CD14-positive monocyte (primary cell): ENCODE results near the gene SLC16A12. TPM values are rescaled to one million over a fixed set of nuclear protein-coding genes. Genes with fewer than 3 reads are reported as not detected.
A peak's percentile ranks its signal among the peaks of the same experiment; 100 is the strongest.

ENCODE experiments used
- DNase-seq, 3 donors: peaks; one replicate each; pipeline ENCODE4 v3.0.0-alpha.2; 2011 to 2022
- H2AFZ ChIP-seq: 2 replicates; pipeline ENCODE4 v1.6.0; 2012; ENCODE audit warnings: mild to moderate bottlenecking, low read depth, low read length, inconsistent platforms; ENCODE audit not compliant: insufficient read depth, poor library complexity, severe bottlenecking
- H3K27ac ChIP-seq, 2 donors: 1 replicate in 1 of 2; 2 replicates in 1 of 2; pipeline ENCODE4 v1.5.1; 2012 to 2013; ENCODE audit warnings: low read length in 2 of 2, control low read depth in 1 of 2, inconsistent platforms in 1 of 2, low read depth in 1 of 2, mild to moderate bottlenecking in 1 of 2
- H3K27me3 ChIP-seq, 2 donors: one replicate each; pipeline versions ENCODE4 v1.6.0 to v1.6.1; 2011 to 2013; ENCODE audit warnings: low read length in 2 of 2; ENCODE audit not compliant: control insufficient read depth in 2 of 2, insufficient read depth in 2 of 2
- H3K36me3 ChIP-seq, 2 donors: replicated peaks in 1 of 2; 1 replicate in 1 of 2; 2 replicates in 1 of 2; pipeline versions ENCODE4 v1.5.1 to v1.6.1; 2012 to 2013; ENCODE audit warnings: low read length in 2 of 2, control low read depth in 1 of 2, inconsistent platforms in 1 of 2, mild to moderate bottlenecking in 1 of 2; ENCODE audit not compliant: insufficient read depth in 2 of 2, control insufficient read depth in 1 of 2
- H3K4me1 ChIP-seq, 2 donors: 1 replicate in 1 of 2; 2 replicates in 1 of 2; pipeline versions ENCODE4 v1.5.1 to v1.6.1; 2012 to 2013; ENCODE audit warnings: low read length in 2 of 2, control low read depth in 1 of 2, inconsistent platforms in 1 of 2, mild to moderate bottlenecking in 1 of 2, moderate library complexity in 1 of 2; ENCODE audit not compliant: insufficient read depth in 2 of 2, control insufficient read depth in 1 of 2
- H3K4me2 ChIP-seq: replicated peaks from 2 replicates; pipeline ENCODE3; 2012; ENCODE audit warnings: low read length, moderate library complexity, mild to moderate bottlenecking; ENCODE audit not compliant: poor library complexity, severe bottlenecking; ENCODE audit errors: extremely low read depth
- H3K4me3 ChIP-seq, 3 experiments: fragments of 200-600 bp in 1 of 3; sonication (generic) in 1 of 3; replicated peaks in 1 of 3; 1 replicate in 2 of 3; 2 replicates in 1 of 3; pipeline ENCODE4 v1.5.1; 2011 to 2013; ENCODE audit warnings: low read length in 3 of 3, mild to moderate bottlenecking in 3 of 3, control low read depth in 2 of 3, low read depth in 2 of 3, inconsistent platforms in 1 of 3, moderate library complexity in 1 of 3
- H3K79me2 ChIP-seq: 2 replicates; pipeline ENCODE4 v1.6.0; 2012; ENCODE audit warnings: mild to moderate bottlenecking, control low read depth, inconsistent platforms, low read length, moderate library complexity; ENCODE audit not compliant: insufficient read depth
- H3K9ac ChIP-seq: 2 replicates; pipeline ENCODE4 v1.6.0; 2017; ENCODE audit warnings: low read length, mild to moderate bottlenecking; ENCODE audit not compliant: insufficient read depth, poor library complexity, severe bottlenecking
- H3K9me3 ChIP-seq, 2 donors: replicated peaks in 1 of 2; 1 replicate in 1 of 2; 2 replicates in 1 of 2; pipeline versions ENCODE4 v1.5.1 to v1.6.1; 2012 to 2013; ENCODE audit warnings: low read length in 2 of 2, control low read depth in 1 of 2; ENCODE audit not compliant: control insufficient read depth in 1 of 2, insufficient read depth in 1 of 2
- H4K20me1 ChIP-seq: 2 replicates; pipeline ENCODE4 v1.6.0; 2012; ENCODE audit warnings: mild to moderate bottlenecking, low read length, control low read depth, moderate library complexity; ENCODE audit not compliant: insufficient read depth
- H3K27ac Mint-ChIP-seq, 7 donors: one replicate each; pipeline ENCODE4 v1.8.0; 2020; ENCODE audit warnings: mild to moderate bottlenecking in 7 of 7, mixed read lengths in 7 of 7, moderate library complexity in 6 of 7, inconsistent platforms in 2 of 7
- H3K27me3 Mint-ChIP-seq, 3 donors: one replicate each; pipeline ENCODE4 v1.8.0; 2021 to 2022; ENCODE audit warnings: low read depth in 3 of 3, mild to moderate bottlenecking in 3 of 3, mixed read lengths in 3 of 3, moderate library complexity in 3 of 3, inconsistent platforms in 1 of 3
- H3K36me3 Mint-ChIP-seq, 2 donors: one replicate each; pipeline ENCODE4 v1.8.0; 2020; ENCODE audit warnings: mixed read lengths in 2 of 2, inconsistent platforms in 1 of 2, mild to moderate bottlenecking in 1 of 2
- H3K4me1 Mint-ChIP-seq: one replicate; pipeline ENCODE4 v1.8.0; 2020; ENCODE audit warnings: mild to moderate bottlenecking, mixed read lengths
- H3K4me3 Mint-ChIP-seq, 2 donors: one replicate each; pipeline ENCODE4 v1.8.0; 2020; ENCODE audit warnings: mild to moderate bottlenecking in 2 of 2, mixed read lengths in 2 of 2, moderate library complexity in 1 of 2
- H3K9me3 Mint-ChIP-seq, 7 donors: one replicate each; pipeline ENCODE4 v1.8.0; 2020 to 2022; ENCODE audit warnings: mixed read lengths in 7 of 7, mild to moderate bottlenecking in 6 of 7, moderate library complexity in 6 of 7, inconsistent platforms in 2 of 7
- WGBS: methylation state at CpG from one replicate; pipeline ENCODE4 v1.1.5; 2013; ENCODE audit warnings: missing lambda C conversion rate; ENCODE audit not compliant: insufficient coverage; 5-methylcytosine and 5-hydroxymethylcytosine counted together
- intact Hi-C, 2 donors: fragments of 100-400 bp; cut with micrococcal nuclease; formaldehyde crosslinking; loops; one replicate each; pipeline versions ENCODE4 v1.15.0 to v1.15.1; 2023
- polyA plus RNA-seq, 3 donors: library from polyadenylated mRNA; depleted of rRNA in 1 of 3; unstranded in 2 of 3; stranded (reverse) in 1 of 3; fragments of 300-500 nt in 2 of 3; fragments of >200 nt in 1 of 3; fragmentation: Illumina TruSeq in 2 of 3; gene quantifications; 1 replicate in 2 of 3; 2 replicates in 1 of 3; pipeline ENCODE4 v1.2.3, GENCODE V29; 2012 to 2021
- TF ChIP-seq, protein P1 (sequence below): fragments of 200-600 bp; IDR thresholded peaks from one replicate; pipeline ENCODE4 v1.8.0; 2022; ENCODE audit warnings: antibody characterized with exemption, mild to moderate bottlenecking

The SLC16A12 gene
- polyA plus RNA-seq, 3 donors = 0.04 TPM; not detected in 2

- no peak overlapping the region for H2AFZ ChIP-seq
- intact Hi-C loops = no loop called here
- H3K36me3 Mint-ChIP-seq = peaks cover 5 to 12% of the 10 kb centered on the region in 2 donors
- no peak for DNase-seq
- no peak overlapping the region for H3K27ac ChIP-seq
- H3K4me3 Mint-ChIP-seq = peak overlapping the region in 1 of 2 donors; percentile 42
- peaks cover 8% of the 10 kb centered on the region for H4K20me1 ChIP-seq
- H3K36me3 ChIP-seq = peaks cover 5 to 11% of the 10 kb centered on the region in 2 donors
- no peaks in the 10 kb centered on the region for H3K9me3 ChIP-seq
- whole genome bisulfite sequencing = 100% methylated on average over 3 of the region's 5 CpGs
- no peak overlapping the region for H3K4me2 ChIP-seq
- no peak overlapping the region for H3K4me3 ChIP-seq
- H3K27ac Mint-ChIP-seq = no peak overlapping the region
- peaks cover 18% of the 10 kb centered on the region for H3K4me1 Mint-ChIP-seq
- H3K9ac ChIP-seq = no peak overlapping the region
- no peaks in the 10 kb centered on the region for H3K9me3 Mint-ChIP-seq
- H3K79me2 ChIP-seq = no peaks in the 10 kb centered on the region
- no peaks in the 10 kb centered on the region for H3K27me3 Mint-ChIP-seq
- no peaks in the 10 kb centered on the region for H3K27me3 ChIP-seq
- TF ChIP-seq, protein P1, sequence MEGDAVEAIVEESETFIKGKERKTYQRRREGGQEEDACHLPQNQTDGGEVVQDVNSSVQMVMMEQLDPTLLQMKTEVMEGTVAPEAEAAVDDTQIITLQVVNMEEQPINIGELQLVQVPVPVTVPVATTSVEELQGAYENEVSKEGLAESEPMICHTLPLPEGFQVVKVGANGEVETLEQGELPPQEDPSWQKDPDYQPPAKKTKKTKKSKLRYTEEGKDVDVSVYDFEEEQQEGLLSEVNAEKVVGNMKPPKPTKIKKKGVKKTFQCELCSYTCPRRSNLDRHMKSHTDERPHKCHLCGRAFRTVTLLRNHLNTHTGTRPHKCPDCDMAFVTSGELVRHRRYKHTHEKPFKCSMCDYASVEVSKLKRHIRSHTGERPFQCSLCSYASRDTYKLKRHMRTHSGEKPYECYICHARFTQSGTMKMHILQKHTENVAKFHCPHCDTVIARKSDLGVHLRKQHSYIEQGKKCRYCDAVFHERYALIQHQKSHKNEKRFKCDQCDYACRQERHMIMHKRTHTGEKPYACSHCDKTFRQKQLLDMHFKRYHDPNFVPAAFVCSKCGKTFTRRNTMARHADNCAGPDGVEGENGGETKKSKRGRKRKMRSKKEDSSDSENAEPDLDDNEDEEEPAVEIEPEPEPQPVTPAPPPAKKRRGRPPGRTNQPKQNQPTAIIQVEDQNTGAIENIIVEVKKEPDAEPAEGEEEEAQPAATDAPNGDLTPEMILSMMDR = no peak
- peaks cover 10% of the 10 kb centered on the region in 2 donors for H3K4me1 ChIP-seq
These were observed 137.2 kb downstream of the SLC16A12 start for GRCh38 chr10:89398003-89398749.

- Histone ChIP-seq H2AFZ (no peak overlapping the region), H3K4me3 (no peak overlapping the region), H3K9me3 (no peaks in the 10 kb centered on the region), H3K9ac (no peak overlapping the region), H3K36me3 (no peaks in the 10 kb centered on the region), H3K79me2 (no peaks in the 10 kb centered on the region), H3K4me1 (peaks cover 23 to 28% of the 10 kb centered on the region in 2 donors), H3K4me2 (no peak overlapping the region), H4K20me1 (peaks cover 4% of the 10 kb centered on the region), H3K27ac (no peak overlapping the region), H3K27me3 (no peaks in the 10 kb centered on the region)
- H3K4me1 Mint-ChIP-seq = peaks cover 29% of the 10 kb centered on the region
- WGBS = 95% methylated on average over 2 of the region's 2 CpGs
- peak overlapping the region in 1 of 2 donors; percentile 56 for H3K4me3 Mint-ChIP-seq
- DNase-seq = no peak
- TF ChIP-seq, protein P1 = no peak
- H3K27me3 Mint-ChIP-seq = no peaks in the 10 kb centered on the region
- no peaks in the 10 kb centered on the region for H3K9me3 Mint-ChIP-seq
- peak overlapping the region in 1 of 7 donors; percentile 66 for H3K27ac Mint-ChIP-seq
- intact Hi-C loops = no loop called here
- no peaks in the 10 kb centered on the region for H3K36me3 Mint-ChIP-seq
These were observed 140.3 kb downstream of the SLC16A12 start for GRCh38 chr10:89395141-89395540.
